Neural progenitor cell (in vitro differentiated cells): ENCODE data around the gene BAIAP2. TPM values are rescaled to one million over a fixed set of nuclear protein-coding genes. Genes with fewer than 3 reads are reported as not detected.

Experiments used
- DNase-seq: peaks from one replicate; pipeline ENCODE4 v3.0.0-alpha.2; 2016; ENCODE audit warnings: low spot score
- H2AFZ ChIP-seq: fragments of 200-600 bp; sonication (generic); replicated peaks from 2 replicates; pipeline ENCODE4 v1.6.1; 2016; ENCODE audit warnings: antibody characterized with exemption
- H3F3A ChIP-seq: fragments of 200-600 bp; sonication (generic); 2 replicates; pipeline ENCODE4 v1.6.1; 2016; ENCODE audit warnings: antibody characterized with exemption, low read depth
- H3K27ac ChIP-seq: fragments of 200-600 bp; sonication (generic); 2 replicates; pipeline ENCODE4 v1.5.1; 2016; ENCODE audit warnings: mild to moderate bottlenecking
- H3K27me3 ChIP-seq: fragments of 200-600 bp; sonication (generic); 2 replicates; pipeline ENCODE4 v1.6.1; 2016; ENCODE audit warnings: mild to moderate bottlenecking, moderate library complexity
- H3K36me3 ChIP-seq: fragments of 200-600 bp; sonication (generic); 2 replicates; pipeline ENCODE4 v1.5.1; 2016
- H3K4me1 ChIP-seq: fragments of 200-600 bp; sonication (generic); 2 replicates; pipeline ENCODE4 v1.6.1; 2016; ENCODE audit warnings: mixed run types
- H3K4me2 ChIP-seq: fragments of 200-600 bp; sonication (generic); 2 replicates; pipeline ENCODE4 v1.6.1; 2016
- H3K4me3 ChIP-seq: fragments of 200-600 bp; sonication (generic); 2 replicates; pipeline ENCODE4 v1.5.1; 2016
- H3K79me2 ChIP-seq: fragments of 200-600 bp; sonication (generic); 2 replicates; pipeline ENCODE4 v1.6.1; 2016; ENCODE audit warnings: low read depth
- H3K9ac ChIP-seq: fragments of 200-600 bp; sonication (generic); 2 replicates; pipeline ENCODE4 v1.6.1; 2016
- H3K9me3 ChIP-seq: fragments of 200-600 bp; sonication (generic); 2 replicates; pipeline ENCODE4 v1.5.1; 2016; ENCODE audit warnings: low read depth
- H4K20me1 ChIP-seq: fragments of 200-600 bp; sonication (generic); 2 replicates; pipeline ENCODE4 v1.6.1; 2016; ENCODE audit warnings: low read depth
- H3K27ac Mint-ChIP-seq: 3 replicates; pipeline ENCODE4 v1.8.0; 2021; ENCODE audit warnings: mixed read lengths
- H3K27me3 Mint-ChIP-seq: 2 replicates; pipeline ENCODE4 v1.8.0; 2022; ENCODE audit warnings: low read depth, mild to moderate bottlenecking, inconsistent platforms, moderate library complexity, mixed read lengths; ENCODE audit not compliant: insufficient read depth
- H3K36me3 Mint-ChIP-seq: 3 replicates; pipeline ENCODE4 v1.8.0; 2021; ENCODE audit warnings: mixed read lengths
- H3K4me1 Mint-ChIP-seq: 3 replicates; pipeline ENCODE4 v1.8.0; 2021; ENCODE audit warnings: mixed read lengths
- H3K4me3 Mint-ChIP-seq: 3 replicates; pipeline ENCODE4 v1.8.0; 2021; ENCODE audit warnings: mild to moderate bottlenecking, moderate library complexity, mixed read lengths
- H3K9me3 Mint-ChIP-seq: 3 replicates; pipeline ENCODE4 v1.8.0; 2020; ENCODE audit warnings: mixed read lengths
- CTCF ChIP-seq: fragments of 200-600 bp; sonication (generic); IDR thresholded peaks from 2 replicates; pipeline ENCODE4 v1.5.1; 2017; ENCODE audit warnings: antibody characterized with exemption, mild to moderate bottlenecking
- EZH2 ChIP-seq: fragments of 200-600 bp; sonication (generic); IDR thresholded peaks from 2 replicates; pipeline ENCODE4 v1.6.1; 2017; ENCODE audit warnings: antibody characterized with exemption, mild to moderate bottlenecking, moderate library complexity
- EZH2phosphoT487 ChIP-seq: fragments of 200-600 bp; sonication (generic); IDR thresholded peaks from 2 replicates; pipeline ENCODE4 v1.6.1; 2017; ENCODE audit warnings: antibody characterized with exemption
- total RNA-seq: library from RNA; depleted of rRNA; stranded (reverse); fragments of >200 nt; gene quantifications from 2 replicates; pipeline ENCODE4 v1.2.3, GENCODE V29; 2015; ENCODE audit warnings: low replicate concordance

The BAIAP2 gene
- total RNA-seq, 1 donor from 2014 or later = 15.6 TPM

- H3K9me3 ChIP-seq = no peaks in the 10 kb centered on the region
- H3K4me1 ChIP-seq = peaks cover 16% of the 10 kb centered on the region
- H4K20me1 ChIP-seq = peaks cover 13% of the 10 kb centered on the region
- Mint-ChIP-seq H3K27me3 (peaks cover 2% of the 10 kb centered on the region), H3K4me1 (peaks cover 25% of the 10 kb centered on the region), H3K4me3 (no peak overlapping the region), H3K36me3 (no peaks in the 10 kb centered on the region), H3K9me3 (no peaks in the 10 kb centered on the region), H3K27ac (no peak overlapping the region)
- H3K79me2 ChIP-seq = no peaks in the 10 kb centered on the region
- no peak overlapping the region for H2AFZ ChIP-seq
- peaks cover 4% of the 10 kb centered on the region for H3F3A ChIP-seq
- H3K27ac ChIP-seq = no peak overlapping the region
- no peaks in the 10 kb centered on the region for H3K36me3 ChIP-seq
- no peak overlapping the region for H3K4me3 ChIP-seq
- H3K9ac ChIP-seq = no peak overlapping the region
- no peak for DNase-seq
- H3K4me2 ChIP-seq = no peak overlapping the region
- TF ChIP-seq EZH2phosphoT487 = no peak
- no peak for TF ChIP-seq CTCF
- TF ChIP-seq EZH2 = no peak
- no peaks in the 10 kb centered on the region for H3K27me3 ChIP-seq
Measured at GRCh38 chr17:81100668-81101067, 65.7 kb downstream of the BAIAP2 start.

- H3K4me3 ChIP-seq = no peak overlapping the region
- Mint-ChIP-seq H3K4me1 (peaks cover 14% of the 10 kb centered on the region), H3K36me3 (no peaks in the 10 kb centered on the region), H3K27me3 (no peaks in the 10 kb centered on the region), H3K9me3 (no peaks in the 10 kb centered on the region), H3K27ac (no peak overlapping the region), H3K4me3 (no peak overlapping the region)
- DNase-seq = peak; percentile 94
- H3K27me3 ChIP-seq = no peaks in the 10 kb centered on the region
- no peaks in the 10 kb centered on the region for H3K36me3 ChIP-seq
- no peak overlapping the region for H3K27ac ChIP-seq
- TF ChIP-seq CTCF = peak; percentile 100
- no peak for TF ChIP-seq EZH2phosphoT487
- H3K4me2 ChIP-seq = no peak overlapping the region
- no peak overlapping the region for H2AFZ ChIP-seq
- peaks cover 13% of the 10 kb centered on the region for H4K20me1 ChIP-seq
- H3K4me1 ChIP-seq = peaks cover 5% of the 10 kb centered on the region
- no peak overlapping the region for H3K9ac ChIP-seq
- no peaks in the 10 kb centered on the region for H3K79me2 ChIP-seq
- H3K9me3 ChIP-seq = no peaks in the 10 kb centered on the region
- H3F3A ChIP-seq = no peaks in the 10 kb centered on the region
Measured at GRCh38 chr17:81101614-81102306, 66.8 kb downstream of the BAIAP2 start.

- Histone ChIP-seq H3F3A (no peaks in the 10 kb centered on the region), H3K27me3 (no peaks in the 10 kb centered on the region), H3K4me2 (no peak overlapping the region), H3K9me3 (no peaks in the 10 kb centered on the region), H2AFZ (no peak overlapping the region), H3K79me2 (no peaks in the 10 kb centered on the region), H3K4me1 (no peaks in the 10 kb centered on the region), H3K4me3 (no peak overlapping the region), H4K20me1 (peaks cover 13% of the 10 kb centered on the region), H3K27ac (no peak overlapping the region), H3K9ac (no peak overlapping the region), H3K36me3 (no peaks in the 10 kb centered on the region)
- Mint-ChIP-seq H3K4me1 (peaks cover 11% of the 10 kb centered on the region), H3K36me3 (no peaks in the 10 kb centered on the region), H3K27me3 (no peaks in the 10 kb centered on the region), H3K9me3 (no peaks in the 10 kb centered on the region), H3K4me3 (no peak overlapping the region), H3K27ac (no peak overlapping the region)
- no peak for DNase-seq
- TF ChIP-seq EZH2 (no peak), EZH2phosphoT487 (no peak), CTCF (no peak)
Measured at GRCh38 chr17:81102352-81102751, 67.4 kb downstream of the BAIAP2 start.
